Bronchus fibroblast of lung (primary cell): Measurements from ENCODE around the gene NRGN. TPM values are rescaled to one million over a fixed set of nuclear protein-coding genes. Genes with fewer than 3 reads are reported as not detected.

Source experiments
- total RNA-seq: library from RNA; depleted of rRNA; stranded (reverse); fragments of >200 nt; gene quantifications from 2 replicates; pipeline ENCODE4 v1.2.3, GENCODE V29; 2015

NRGN gene
- 6.6 and 7.1 TPM in 2 replicates for total RNA-seq

DNA sequence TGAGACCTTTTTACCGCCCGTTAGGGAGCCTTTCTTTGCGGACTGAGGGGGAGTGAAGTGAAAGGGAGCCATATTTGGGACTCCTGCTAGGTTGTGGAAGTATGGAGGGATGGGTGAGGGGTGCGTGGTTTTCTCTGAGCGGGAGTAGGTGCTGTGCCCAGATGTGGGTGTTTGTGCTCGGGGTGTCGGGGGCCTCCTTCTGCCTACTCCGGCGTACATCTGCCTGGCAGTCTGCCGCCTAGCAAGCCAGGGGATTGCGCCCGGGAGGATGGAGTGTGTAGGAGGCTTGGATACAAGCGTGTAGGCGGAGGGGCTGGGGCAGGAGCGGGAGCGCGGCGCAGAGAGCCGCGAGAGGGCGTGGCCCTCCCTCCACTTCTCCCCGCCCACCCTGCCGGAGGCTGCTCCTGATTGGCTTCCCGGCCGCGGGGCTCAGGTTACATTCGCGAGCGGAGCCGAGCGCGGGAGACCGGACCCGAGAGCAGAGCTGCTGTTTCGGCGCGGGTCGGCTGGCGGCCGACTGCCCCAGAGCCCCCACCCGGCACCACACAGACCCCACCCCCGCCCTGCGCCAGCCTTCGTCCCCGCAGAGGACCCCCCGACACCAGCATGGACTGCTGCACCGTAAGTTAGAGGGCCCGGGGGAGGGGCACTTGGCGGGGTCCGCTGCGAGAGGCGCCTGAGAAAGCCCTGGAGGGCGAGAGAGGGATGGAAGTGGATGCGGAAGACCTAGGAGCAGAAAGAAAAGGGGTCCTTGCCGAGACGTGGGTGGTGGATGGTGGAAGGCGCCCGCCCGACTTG, at the start of gene NRGN:
Gene NRGN (plus strand): TSS at position 464 of the 798 bp plus-strand sequence. CDS start 143 bp downstream, at position 607.

DNA sequence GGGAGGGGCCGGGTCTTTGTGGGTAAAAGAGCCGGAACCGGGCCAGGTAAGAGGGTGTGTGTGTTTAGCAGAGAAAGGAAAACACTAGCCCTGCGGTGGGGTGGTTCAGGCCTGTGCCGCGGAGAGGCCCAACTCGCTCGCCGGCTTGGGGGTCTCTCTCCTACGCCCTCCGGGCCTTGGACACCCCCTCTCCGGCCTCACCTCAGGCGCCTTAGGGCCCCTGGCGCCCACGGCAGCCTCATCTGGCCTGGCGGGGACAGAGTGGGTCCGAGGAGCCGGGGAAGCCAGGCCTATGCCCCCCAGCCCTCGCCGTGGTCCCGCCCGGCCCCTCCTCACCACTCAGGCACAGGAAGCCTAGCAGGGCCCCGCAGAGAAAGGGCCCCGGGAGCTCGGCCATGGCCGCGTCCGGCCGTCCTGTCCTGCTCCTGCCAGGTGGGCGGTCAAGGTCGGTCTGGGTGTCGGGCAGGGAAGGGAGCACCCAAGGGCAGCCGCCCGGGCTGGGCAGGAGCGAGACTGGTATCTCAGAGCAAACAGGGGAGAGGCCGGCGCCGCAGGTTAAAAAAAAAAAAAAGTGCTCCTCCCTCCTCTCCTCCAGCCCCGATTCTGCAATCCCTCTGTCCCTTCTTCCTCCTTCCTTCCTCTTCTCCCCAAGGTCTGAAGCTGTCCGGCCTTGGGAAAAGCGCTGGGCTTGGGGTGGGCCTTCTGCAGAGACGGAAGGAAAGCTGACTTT, 12.2 kb downstream of the NRGN start, which contains the start of gene VSIG2:
Gene VSIG2 (minus strand): TSS at position 515 of the 730 bp plus-strand sequence. CDS start 118 bp downstream, at position 397.

DNA sequence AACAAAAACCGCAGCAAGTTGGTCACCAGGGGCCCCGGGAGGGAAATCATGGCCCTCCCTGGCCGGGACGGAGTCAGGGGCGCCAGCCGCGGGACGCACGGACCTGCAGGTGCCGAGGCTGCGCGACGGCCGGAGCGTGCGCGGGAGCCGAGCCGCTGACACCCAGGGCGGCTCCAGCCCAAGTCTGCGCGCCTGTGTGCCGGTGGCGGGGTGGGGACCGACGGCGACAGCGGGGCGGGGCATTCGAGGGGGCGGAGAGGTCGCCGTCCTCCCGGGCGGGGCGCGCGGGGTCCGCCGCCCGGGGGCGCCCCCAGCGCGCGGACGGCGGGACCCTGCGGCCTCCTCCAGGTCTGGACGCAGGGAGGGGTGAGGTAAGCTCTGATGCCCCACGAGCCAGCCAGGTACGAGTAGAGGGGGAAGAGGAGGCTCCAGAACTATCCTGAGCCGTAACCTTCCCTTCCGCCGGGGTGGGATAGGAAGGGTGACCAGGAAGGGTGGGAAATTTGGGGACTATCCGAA, 22.4 kb downstream of the NRGN start, which contains the start of gene ESAM:
Gene ESAM (minus strand): TSS at position 186 of the 519 bp plus-strand sequence. CDS start 136 bp downstream, at position 50.

Other genes starting within 250 kb of the NRGN start
- not detected in 2 replicates for gene OR8B12, start 196.3 kb upstream of the NRGN start, total RNA-seq
- gene OR8A1, start 169.9 kb upstream of the NRGN start, total RNA-seq, result not detected in 2 replicates
- not detected in 2 replicates for gene PANX3, start 128.5 kb upstream of the NRGN start, total RNA-seq
- gene TBRG1, start 117.1 kb upstream of the NRGN start, total RNA-seq, result 18.5 and 20.5 TPM in 2 replicates
- gene SIAE, start 66.2 kb upstream of the NRGN start, total RNA-seq, result 9.4 and 10.9 TPM in 2 replicates
- gene SPA17, start 66.0 kb upstream of the NRGN start, total RNA-seq, result 25.2 and 33.1 TPM in 2 replicates
- gene VSIG2, start 12.3 kb downstream of the NRGN start, total RNA-seq, result 0.17 and 0.74 TPM in 2 replicates
- under 0.01 and 0.17 TPM in 2 replicates for gene ESAM, start 22.3 kb downstream of the NRGN start, total RNA-seq
- gene MSANTD2, start 60.5 kb downstream of the NRGN start, total RNA-seq, result 6.5 and 7.1 TPM in 2 replicates
- 31.7 and 37.8 TPM in 2 replicates for gene ROBO3, start 125.5 kb downstream of the NRGN start, total RNA-seq
- 2.2 and 2.7 TPM in 2 replicates for gene ROBO4, start 157.9 kb downstream of the NRGN start, total RNA-seq
- gene HEPN1, start 179.3 kb downstream of the NRGN start, total RNA-seq, result not detected in 2 replicates
- gene HEPACAM, start 196.1 kb downstream of the NRGN start, total RNA-seq, result under 0.01 TPM in 1 of 2 replicates, not detected in the other
- 3.4 and 4.0 TPM in 2 replicates for gene CCDC15, start 214.3 kb downstream of the NRGN start, total RNA-seq